ENCODE results near the gene C1QC.

The C1QC gene

GRCh38 chr1:22643381-22643780, at the start of gene C1QC:
Gene C1QC, plus strand, starts transcription at chr1:22643633. Its CDS starts 391 bp downstream, at chr1:22644024.
- no peak for DNase-seq

GRCh38 chr1:22594396-22594795, 49.0 kb upstream of the C1QC start:
- DNase-seq = no peak

- DNase-seq = no peak
These were observed 48.3 kb upstream of the C1QC start for GRCh38 chr1:22595108-22595507.

- no peak for DNase-seq
These were observed 46.0 kb upstream of the C1QC start for GRCh38 chr1:22597301-22597965.

GRCh38 chr1:22597996-22598395, 45.4 kb upstream of the C1QC start:
- no peak for DNase-seq

GRCh38 chr1:22598736-22599135, 44.7 kb upstream of the C1QC start:
- no peak for DNase-seq

GRCh38 chr1:22600071-22600816, 43.2 kb upstream of the C1QC start:
- no peak for DNase-seq

- no peak for DNase-seq
These were observed 42.4 kb upstream of the C1QC start for GRCh38 chr1:22600817-22601605.

- no peak for DNase-seq
These were observed 41.8 kb upstream of the C1QC start for GRCh38 chr1:22601610-22602009.

- DNase-seq = no peak
These were observed 41.2 kb upstream of the C1QC start for GRCh38 chr1:22602060-22602740.

- no peak for DNase-seq
These were observed 37.3 kb upstream of the C1QC start for GRCh38 chr1:22606161-22606560.

GRCh38 chr1:22607154-22607553, 36.3 kb upstream of the C1QC start:
- DNase-seq = no peak

GRCh38 chr1:22608361-22608760, 35.1 kb upstream of the C1QC start:
- DNase-seq = no peak

GRCh38 chr1:22609291-22609690, 34.1 kb upstream of the C1QC start:
- DNase-seq = no peak

GRCh38 chr1:22611530-22611947, 31.9 kb upstream of the C1QC start:
- no peak for DNase-seq

GRCh38 chr1:22612671-22613571, 30.5 kb upstream of the C1QC start:
- no peak for DNase-seq

GRCh38 chr1:22613572-22613918, 29.9 kb upstream of the C1QC start:
- no peak for DNase-seq

GRCh38 chr1:22613951-22614350, 29.5 kb upstream of the C1QC start:
- DNase-seq = no peak

GRCh38 chr1:22615886-22616285, 27.5 kb upstream of the C1QC start:
- no peak for DNase-seq

- no peak for DNase-seq
These were observed 26.9 kb upstream of the C1QC start for GRCh38 chr1:22616571-22616970.

- DNase-seq = no peak
These were observed 25.4 kb upstream of the C1QC start for GRCh38 chr1:22618056-22618455.

GRCh38 chr1:22619252-22619651, 24.2 kb upstream of the C1QC start:
- no peak for DNase-seq
